ENCODE data around the gene WDSUB1. TPM values are rescaled to one million over a fixed set of nuclear protein-coding genes. Genes with fewer than 3 reads are reported as not detected.

The WDSUB1 gene
- total and polyA plus RNA-seq, 2 experiments from 2014 or later: 17.7 to 18.6 TPM

- Histone ChIP-seq H3K36me3 (replicated peaks; ENCODE audit: insufficient read depth, low read depth) (no peaks in the 10 kb centered on the region), H3K9me2 (replicated peaks; ENCODE audit: insufficient read depth) (no peaks in the 10 kb centered on the region), H3K4me1 (ENCODE audit: insufficient read depth) (no peaks in the 10 kb centered on the region), H2AFZ (no peak overlapping the region), H3K4me3 (no peak overlapping the region), H3K9me3 (ENCODE audit: low read depth) (no peaks in the 10 kb centered on the region), H3K27me3 (no peaks in the 10 kb centered on the region), H3K4me2 (no peak overlapping the region), H3K79me2 (no peaks in the 10 kb centered on the region), H3K27ac (no peak overlapping the region), H4K20me1 (ENCODE audit: insufficient read depth, poor library complexity, severe bottlenecking) (no peaks in the 10 kb centered on the region)
- DNase-seq (ENCODE audit: low spot score): no peak
- WGBS (ENCODE audit: low lambda C conversion rate, missing lambda C conversion rate): 78% methylated on average over 1 of the region's 1 CpG
- TF ChIP-seq CTCF (IDR thresholded peaks at IDR 0.05; ENCODE audit: poor library complexity) (no peak), EZH2phosphoT487 (IDR thresholded peaks at IDR 0.05; ENCODE audit: low read depth, severe bottlenecking, unreplicated experiment) (no peak), EZH2 (IDR thresholded peaks at IDR 0.05; ENCODE audit: borderline replicate concordance) (no peak)
These were observed 86.0 kb downstream of the WDSUB1 start for GRCh38 chr2:159200498-159200897.

- Histone ChIP-seq H3K4me1 (ENCODE audit: insufficient read depth) (no peaks in the 10 kb centered on the region), H3K27ac (no peak overlapping the region), H3K4me3 (no peak overlapping the region), H3K9me2 (replicated peaks; ENCODE audit: insufficient read depth) (no peaks in the 10 kb centered on the region), H3K27me3 (no peaks in the 10 kb centered on the region), H3K4me2 (no peak overlapping the region), H3K36me3 (replicated peaks; ENCODE audit: insufficient read depth, low read depth) (no peaks in the 10 kb centered on the region), H3K9me3 (ENCODE audit: low read depth) (no peaks in the 10 kb centered on the region), H4K20me1 (ENCODE audit: insufficient read depth, poor library complexity, severe bottlenecking) (no peaks in the 10 kb centered on the region), H2AFZ (no peak overlapping the region), H3K79me2 (no peaks in the 10 kb centered on the region)
- DNase-seq (ENCODE audit: low spot score): no peak
- TF ChIP-seq EZH2 (IDR thresholded peaks at IDR 0.05; ENCODE audit: borderline replicate concordance) (no peak), CTCF (IDR thresholded peaks at IDR 0.05; ENCODE audit: poor library complexity) (no peak), EZH2phosphoT487 (IDR thresholded peaks at IDR 0.05; ENCODE audit: low read depth, severe bottlenecking, unreplicated experiment) (no peak)
- 90% methylated on average over 4 of the region's 4 CpGs for WGBS (ENCODE audit: low lambda C conversion rate, missing lambda C conversion rate)
These were observed 86.6 kb downstream of the WDSUB1 start for GRCh38 chr2:159199761-159200465.

GRCh38 chr2:159199236-159199635 lies 87.3 kb downstream of the WDSUB1 start:
- no peak overlapping the region for H3K4me2 ChIP-seq
- no peak overlapping the region for H3K27ac ChIP-seq
- H2AFZ ChIP-seq: no peak overlapping the region
- no peak for TF ChIP-seq CTCF (IDR thresholded peaks at IDR 0.05; ENCODE audit: poor library complexity)
- TF ChIP-seq EZH2phosphoT487 (IDR thresholded peaks at IDR 0.05; ENCODE audit: low read depth, severe bottlenecking, unreplicated experiment): no peak
- TF ChIP-seq EZH2 (IDR thresholded peaks at IDR 0.05; ENCODE audit: borderline replicate concordance): no peak
- 95% methylated on average over 9 of the region's 9 CpGs for WGBS (ENCODE audit: low lambda C conversion rate, missing lambda C conversion rate)
- H3K4me3 ChIP-seq: no peak overlapping the region
- H3K9me2 ChIP-seq (replicated peaks; ENCODE audit: insufficient read depth): no peaks in the 10 kb centered on the region
- H3K4me1 ChIP-seq (ENCODE audit: insufficient read depth): no peaks in the 10 kb centered on the region
- no peaks in the 10 kb centered on the region for H4K20me1 ChIP-seq (ENCODE audit: insufficient read depth, poor library complexity, severe bottlenecking)
- no peaks in the 10 kb centered on the region for H3K36me3 ChIP-seq (replicated peaks; ENCODE audit: insufficient read depth, low read depth)
- H3K9me3 ChIP-seq (ENCODE audit: low read depth): no peaks in the 10 kb centered on the region
- H3K79me2 ChIP-seq: no peaks in the 10 kb centered on the region
- no peaks in the 10 kb centered on the region for H3K27me3 ChIP-seq
- no peak for DNase-seq (ENCODE audit: low spot score)
